Measurements from ENCODE around the gene CNOT6.
A peak's percentile ranks its signal among the peaks of the same experiment; 100 is the strongest.

CNOT6 gene

GRCh38 chr5:180618829-180619562 lies 124.8 kb downstream of the CNOT6 start (continued):
- TF ChIP-seq ZNF518A (tag by site-specific recombination; conservative IDR thresholded peaks at IDR 0.05; ENCODE audit: low read depth): no peak
- no peak for TF ChIP-seq ZNF623 (tag by site-specific recombination; IDR thresholded peaks at IDR 0.05)
- no peak for TF ChIP-seq ZNF248 (tag by site-specific recombination; IDR thresholded peaks at IDR 0.05)
- no peak for TF ChIP-seq ZNF433 (tag by site-specific recombination; IDR thresholded peaks at IDR 0.05; ENCODE audit: low read depth)
- TF ChIP-seq TCF7L2 (IDR thresholded peaks at IDR 0.05; ENCODE audit: borderline replicate concordance, low read depth, low read length): no peak
- TF ChIP-seq ATF2 (tag by site-specific recombination; IDR thresholded peaks at IDR 0.05; ENCODE audit: low read depth): no peak
- no peak for TF ChIP-seq ZNF473 (tag by site-specific recombination; IDR thresholded peaks at IDR 0.05)
- TF ChIP-seq ZNF175 (tag by site-specific recombination; IDR thresholded peaks at IDR 0.05): no peak
- no peak for TF ChIP-seq ZNF366 (tag by site-specific recombination; conservative IDR thresholded peaks at IDR 0.05)
- TF ChIP-seq ZNF558 (tag by site-specific recombination; IDR thresholded peaks at IDR 0.05): no peak
- no peak for TF ChIP-seq WT1 (tag by site-specific recombination; IDR thresholded peaks at IDR 0.05)
- TF ChIP-seq ZBTB11 (tag by site-specific recombination; conservative IDR thresholded peaks at IDR 0.05; ENCODE audit: low read depth): no peak
- TF ChIP-seq KLF17 (tag by site-specific recombination; IDR thresholded peaks at IDR 0.05): no peak
- TF ChIP-seq KLF1 (tag by site-specific recombination; IDR thresholded peaks at IDR 0.05): no peak
- no peak for TF ChIP-seq ZNF785 (tag by site-specific recombination; IDR thresholded peaks at IDR 0.05)
- no peak for TF ChIP-seq ZNF626 (tag by site-specific recombination; IDR thresholded peaks at IDR 0.05)
- peak; percentile 67 for TF ChIP-seq ZFHX2 (tag by site-specific recombination; conservative IDR thresholded peaks at IDR 0.05)
- TF ChIP-seq KLF8 (tag by site-specific recombination; IDR thresholded peaks at IDR 0.05): no peak; the same call in 1 of the 2 replicates
- no peak for TF ChIP-seq ZSCAN23 (tag by site-specific recombination; IDR thresholded peaks at IDR 0.05)
- TF ChIP-seq ZNF26 (tag by site-specific recombination; IDR thresholded peaks at IDR 0.05): no peak
- no peak for TF ChIP-seq ZNF341 (tag by site-specific recombination; IDR thresholded peaks at IDR 0.05; ENCODE audit: low read depth)
- no peak for TF ChIP-seq KLF7 (tag by site-specific recombination; IDR thresholded peaks at IDR 0.05; ENCODE audit: borderline replicate concordance)
- TF ChIP-seq ZNF169 (tag by site-specific recombination; IDR thresholded peaks at IDR 0.05): no peak
- no peak for TF ChIP-seq PRDM6 (tag by site-specific recombination; IDR thresholded peaks at IDR 0.05)
- no peak for TF ChIP-seq ZNF114 (tag by site-specific recombination; IDR thresholded peaks at IDR 0.05)
